Spleen (tissue), 11 donors: ENCODE measurements around the gene CYP3A5. TPM values are rescaled to one million over a fixed set of nuclear protein-coding genes. Genes with fewer than 3 reads are reported as not detected.
"Not testable (repeated sequence)": the region's sequence is repeated elsewhere in the genome, so short reads cannot be mapped to it uniquely, and the experiment has no call there.

ENCODE experiments used
- DNase-seq: peaks from one replicate; pipeline ENCODE4 v3.0.0-alpha.2; 2020
- H3K27ac ChIP-seq, 8 donors: fragments of 200-600 bp; sonication (generic) in 7 of 8; 1 replicate in 4 of 8; 2 replicates in 4 of 8; pipeline versions ENCODE4 v1.5.0 to v1.8.0; 2016 to 2021; ENCODE audit warnings: inconsistent platforms in 4 of 8, mild to moderate bottlenecking in 4 of 8, moderate library complexity in 1 of 8
- H3K27me3 ChIP-seq, 7 donors: fragments of 200-600 bp; sonication (generic) in 6 of 7; replicated peaks in 1 of 7; 1 replicate in 4 of 7; 2 replicates in 3 of 7; pipeline versions ENCODE4 v1.5.0 to v1.8.0; 2016 to 2021; ENCODE audit warnings: inconsistent platforms in 3 of 7, mild to moderate bottlenecking in 1 of 7
- H3K36me3 ChIP-seq, 6 donors: fragments of 200-600 bp; sonication (generic) in 5 of 6; 1 replicate in 4 of 6; 2 replicates in 2 of 6; pipeline versions ENCODE4 v1.5.0 to v1.8.0; 2016 to 2021; ENCODE audit warnings: inconsistent platforms in 2 of 6
- H3K4me1 ChIP-seq, 6 donors: fragments of 200-600 bp; sonication (generic) in 5 of 6; 1 replicate in 3 of 6; 2 replicates in 3 of 6; pipeline versions ENCODE4 v1.5.0 to v1.8.0; 2016 to 2021; ENCODE audit warnings: inconsistent platforms in 3 of 6
- H3K4me3 ChIP-seq, 8 donors: fragments of 200-600 bp; sonication (generic) in 7 of 8; 1 replicate in 4 of 8; 2 replicates in 4 of 8; pipeline versions ENCODE4 v1.5.0 to v1.8.0; 2016 to 2021; ENCODE audit warnings: inconsistent platforms in 4 of 8, mild to moderate bottlenecking in 4 of 8, moderate library complexity in 2 of 8
- H3K9me3 ChIP-seq, 8 donors: fragments of 200-600 bp; sonication (generic) in 7 of 8; 1 replicate in 4 of 8; 2 replicates in 4 of 8; pipeline versions ENCODE4 v1.5.0 to v1.8.0; 2016 to 2021; ENCODE audit warnings: inconsistent platforms in 4 of 8
- CTCF ChIP-seq, 11 experiments: fragments of 200-600 bp in 7 of 11; fragments of 450-650 bp in 4 of 11; sonication (generic) in 4 of 11; IDR thresholded peaks in 8 of 11; conservative IDR thresholded peaks in 3 of 11; 1 replicate in 7 of 11; 2 replicates in 4 of 11; pipeline versions ENCODE4 v1.4.0 to v1.8.0; 2016 to 2021; ENCODE audit warnings: antibody characterized with exemption in 11 of 11, inconsistent platforms in 4 of 11, mild to moderate bottlenecking in 1 of 11
- POLR2A ChIP-seq, 3 donors: fragments of 450-650 bp; IDR thresholded peaks; one replicate each; pipeline ENCODE4 v1.5.1; 2017; ENCODE audit warnings: antibody characterized with exemption in 3 of 3, mild to moderate bottlenecking in 1 of 3
- POLR2AphosphoS5 ChIP-seq, 3 donors: sonication (generic); formaldehyde crosslinking; IDR thresholded peaks; one replicate each; pipeline ENCODE4 v1.5.1; 2017; ENCODE audit warnings: antibody characterized with exemption in 3 of 3
- WGBS, 5 donors: extraction: QIAGEN DNeasy Blood & Tissue Kit in 3 of 5; methylation state at CpG; one replicate each; pipeline versions ENCODE4 v1.1.5 to v1.1.7; 2013 to 2018; 5-methylcytosine and 5-hydroxymethylcytosine counted together
- intact Hi-C: fragments of 100-400 bp; cut with DNase I; formaldehyde crosslinking; loops from one replicate; pipeline ENCODE4 v1.15.0; 2023; ENCODE audit warnings: low total_unique reads
- polyA plus RNA-seq, 3 donors: library from polyadenylated mRNA; stranded (reverse); fragments of 200-250 nt; gene quantifications; one replicate each; pipeline ENCODE4 v1.2.1, GENCODE V29; 2013
- total RNA-seq, 7 donors: library from RNA; depleted of rRNA in 3 of 7; stranded (reverse); fragments of >200 nt in 3 of 7; fragmentation: NEBNext Ultra II Directional in 4 of 7; extraction: Animal tissue kit (Norgen Biotek cat#: 25700) in 4 of 7; gene quantifications; one replicate each; pipeline versions ENCODE4 v1.1.0 to v1.2.1, GENCODE V29; 2016 to 2021
- donor health status: healthy with polysubstance abuse.
- donor health status: DM: no; HTN: no; CAD: no; lungs with moderate emphysema.
- donor health status: DM: no; HTN: no; CAD: no.
- donor health status: Bipolar disorder and iron deficiency.
- donor health status: healthy.
- donor health status: DM: no; HTN: no; CAD: no.
- donor health status: DM: yes; HTN: yes; CAD: no.

The CYP3A5 gene
- total and polyA plus RNA-seq, 10 donors: 0.09 to 0.10 TPM; not detected in 8

- DNase-seq: no peak
- intact Hi-C loops: no loop called here
Observed at GRCh38 chr7:99709260-99709659, 29.5 kb upstream of the CYP3A5 start.

GRCh38 chr7:99707096-99707495 is 27.3 kb upstream of the CYP3A5 start:
- DNase-seq: no peak
- intact Hi-C loops: no loop called here
- TF ChIP-seq POLR2AphosphoS5 (IDR thresholded peaks at IDR 0.05) (no peak), POLR2A (IDR thresholded peaks at IDR 0.05) (no peak), CTCF (IDR thresholded peaks at IDR 0.05 in 8 of 11, conservative IDR thresholded peaks at IDR 0.05 in 3 of 11) (no peak)

More at GRCh38 chr7:99709260-99709659, 29.5 kb upstream of the CYP3A5 start:
- Histone ChIP-seq H3K4me3 (no peak overlapping the region), H3K36me3 (peaks cover 0 to 19% (median 6%) of the 10 kb centered on the region in 6 donors), H3K27me3 (no peaks in the 10 kb centered on the region), H3K4me1 (no peaks in the 10 kb centered on the region), H3K9me3 (peaks cover 0 to 38% (median 22%) of the 10 kb centered on the region in 8 donors), H3K27ac (no peak overlapping the region)
- no peak for TF ChIP-seq POLR2A (IDR thresholded peaks at IDR 0.05)
- no peak for TF ChIP-seq CTCF (IDR thresholded peaks at IDR 0.05 in 8 of 11, conservative IDR thresholded peaks at IDR 0.05 in 3 of 11)
- no peak for TF ChIP-seq POLR2AphosphoS5 (IDR thresholded peaks at IDR 0.05)
- 72 to 86% (median 79%) methylated on average over 2 of the region's 2 CpGs for WGBS, 5 donors

GRCh38 chr7:99699946-99700345 is 20.1 kb upstream of the CYP3A5 start:
- no peaks in the 10 kb centered on the region for H3K36me3 ChIP-seq
- no peak for DNase-seq
- no peak overlapping the region for H3K4me3 ChIP-seq
- WGBS, 5 donors: 68 to 79% (median 71%) methylated on average over 5 of the region's 5 CpGs
- no peaks in the 10 kb centered on the region for H3K4me1 ChIP-seq
- H3K9me3 ChIP-seq: peaks cover 0 to 5% (median 0%) of the 10 kb centered on the region in 8 donors
- H3K27me3 ChIP-seq: no peaks in the 10 kb centered on the region
- intact Hi-C loops: no loop called here
- H3K27ac ChIP-seq: no peak overlapping the region
- no peak for TF ChIP-seq POLR2A (IDR thresholded peaks at IDR 0.05)
- no peak for TF ChIP-seq POLR2AphosphoS5 (IDR thresholded peaks at IDR 0.05)
- TF ChIP-seq CTCF (IDR thresholded peaks at IDR 0.05 in 8 of 11, conservative IDR thresholded peaks at IDR 0.05 in 3 of 11): no peak

More at GRCh38 chr7:99707096-99707495, 27.3 kb upstream of the CYP3A5 start:
- Histone ChIP-seq H3K9me3 (peaks cover 0 to 38% (median 22%) of the 10 kb centered on the region in 8 donors), H3K4me1 (no peaks in the 10 kb centered on the region), H3K27ac (no peak overlapping the region), H3K4me3 (no peak overlapping the region), H3K36me3 (peaks cover 0 to 19% (median 6%) of the 10 kb centered on the region in 6 donors), H3K27me3 (no peaks in the 10 kb centered on the region)
- 53 to 88% (median 60%) methylated on average over 1 of the region's 1 CpG for WGBS, 5 donors

GRCh38 chr7:99698867-99699730 is 19.3 kb upstream of the CYP3A5 start:
- H3K27me3 ChIP-seq, H3K9me3 ChIP-seq, H3K27ac ChIP-seq, H3K4me1 ChIP-seq, H3K36me3 ChIP-seq, H3K4me3 ChIP-seq, intact Hi-C loops, DNase-seq: not testable (repeated sequence)
- 36 to 50% (median 39%) methylated on average over 6 of the region's 6 CpGs for WGBS, 5 donors
